Mesenteric fat pad (tissue), 1 donor: ENCODE results near the gene TMEM161A. TPM values are rescaled to one million over a fixed set of nuclear protein-coding genes. Genes with fewer than 3 reads are reported as not detected.
"Not testable (repeated sequence)": the region's sequence is repeated elsewhere in the genome, so short reads cannot be mapped to it uniquely, and the experiment has no call there.

Experiments
- DNase-seq: peaks from one replicate; pipeline ENCODE4 v3.0.0-alpha.2; 2020; ENCODE audit warnings: low spot score
- total RNA-seq: library from RNA; stranded (reverse); fragmentation: NEBNext Ultra II Directional; extraction: Animal tissue kit (Norgen Biotek cat#: 25700); gene quantifications from one replicate; pipeline ENCODE4 v1.2.1, GENCODE V29; 2021
- donor health status: DM: yes; HTN: yes; CAD: no.

TMEM161A gene
- total RNA-seq, 1 donor from 2014 or later, result 18.0 TPM

GRCh38 chr19:19155495-19156219, 17.4 kb upstream of the TMEM161A start:
- DNase-seq, result no peak

- no peak for DNase-seq
Observed at GRCh38 chr19:19154768-19155494, 16.7 kb upstream of the TMEM161A start.

DNA sequence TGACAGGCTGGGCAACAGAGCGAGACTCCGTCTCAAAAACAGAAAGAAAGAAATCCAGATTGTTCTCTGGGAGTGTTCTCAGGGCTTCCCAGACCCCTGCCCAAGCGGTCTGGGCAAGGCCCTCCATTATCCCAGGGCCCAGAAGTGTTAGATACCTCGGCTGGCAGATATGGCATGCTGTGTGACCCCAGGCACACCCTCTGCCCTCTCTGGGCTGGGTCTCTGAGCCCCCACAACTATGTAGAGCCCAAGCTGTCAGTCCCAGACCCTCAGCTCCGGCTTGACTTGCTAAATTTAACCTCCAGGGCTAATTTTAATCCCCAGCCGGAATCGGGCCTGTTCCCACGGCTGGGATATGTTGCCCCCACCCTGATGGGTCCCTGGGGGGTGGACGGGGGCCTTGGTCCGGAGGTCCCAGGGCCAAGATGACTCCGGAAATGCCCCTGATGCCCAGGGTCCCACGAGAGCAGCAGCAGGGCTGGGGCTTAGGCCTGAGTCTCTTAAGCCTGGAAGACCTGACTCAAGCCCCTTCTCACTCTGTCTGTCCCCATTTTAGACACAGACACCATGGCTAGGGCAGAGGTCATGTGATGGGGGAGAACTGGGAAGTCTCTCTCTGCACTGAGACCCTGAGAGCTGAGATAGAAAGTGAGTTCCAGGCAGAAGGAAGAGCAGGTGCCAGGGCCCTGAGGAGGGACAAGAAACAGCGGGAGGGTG, 14.5 kb upstream of the TMEM161A start:
- no peak for DNase-seq

DNA sequence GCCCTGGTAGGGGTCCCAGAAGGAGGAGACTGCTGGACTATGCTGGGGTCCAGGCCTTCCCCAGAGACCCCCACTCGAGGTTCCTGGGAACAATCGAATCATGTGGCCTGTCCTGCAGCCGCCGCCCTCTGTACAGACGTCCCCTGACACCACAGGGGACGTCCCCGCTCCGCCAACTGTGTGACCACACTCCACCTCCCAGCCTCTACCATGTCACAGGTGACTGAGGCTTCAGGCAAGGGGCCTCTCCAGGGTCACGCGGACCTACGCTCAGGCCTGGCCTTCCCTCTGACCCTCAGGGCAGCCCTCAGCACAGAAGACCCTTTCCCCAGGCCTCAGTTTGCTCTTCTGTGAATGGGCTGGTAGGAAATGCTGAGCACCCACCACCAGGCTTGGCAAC, 13.1 kb upstream of the TMEM161A start:
- no peak for DNase-seq

GRCh38 chr19:19149435-19149834, 11.2 kb upstream of the TMEM161A start:
- DNase-seq, result no peak

DNA sequence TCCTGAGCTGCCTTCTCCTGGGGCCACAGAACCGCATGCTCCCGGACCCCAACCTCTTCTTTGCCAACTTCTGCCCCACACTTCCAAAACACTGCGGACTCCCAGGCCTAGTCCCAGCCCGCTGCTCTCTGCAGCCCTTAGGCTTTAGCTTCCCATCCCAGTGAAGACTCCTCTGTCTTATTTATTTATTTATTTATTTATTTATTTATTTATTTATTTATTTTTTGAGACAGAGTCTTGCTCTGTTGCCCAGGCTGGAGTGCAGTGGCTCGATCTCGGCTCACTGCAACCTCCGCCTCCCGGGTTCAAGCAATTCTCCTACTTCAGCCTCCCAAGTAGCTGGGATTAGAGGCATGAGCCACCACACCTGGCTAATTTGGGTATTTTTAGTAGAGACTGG, 10.2 kb upstream of the TMEM161A start:
- DNase-seq, result not testable (repeated sequence)

DNA sequence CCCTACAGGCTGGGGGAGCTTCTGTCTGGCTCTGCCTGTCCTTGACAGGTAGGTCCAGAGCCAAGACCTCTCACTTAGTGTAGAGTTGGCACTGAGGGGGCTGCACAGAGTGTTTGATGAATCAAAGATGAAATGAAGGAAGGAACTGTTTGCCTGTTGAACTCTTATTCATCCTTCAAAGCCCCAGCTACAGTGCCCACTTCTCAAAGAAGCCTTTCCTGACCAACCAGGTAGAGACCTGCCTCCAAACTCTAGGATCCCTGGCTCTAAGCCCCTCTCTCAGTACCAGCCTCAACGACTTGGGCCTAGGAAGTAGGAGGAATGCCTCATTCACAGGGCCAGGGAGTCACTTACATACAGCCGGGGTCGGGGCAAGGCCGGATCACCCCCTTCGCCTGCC, 9.1 kb upstream of the TMEM161A start:
- no peak for DNase-seq

- no peak for DNase-seq
Observed at GRCh38 chr19:19146865-19147264, 8.6 kb upstream of the TMEM161A start.

DNA sequence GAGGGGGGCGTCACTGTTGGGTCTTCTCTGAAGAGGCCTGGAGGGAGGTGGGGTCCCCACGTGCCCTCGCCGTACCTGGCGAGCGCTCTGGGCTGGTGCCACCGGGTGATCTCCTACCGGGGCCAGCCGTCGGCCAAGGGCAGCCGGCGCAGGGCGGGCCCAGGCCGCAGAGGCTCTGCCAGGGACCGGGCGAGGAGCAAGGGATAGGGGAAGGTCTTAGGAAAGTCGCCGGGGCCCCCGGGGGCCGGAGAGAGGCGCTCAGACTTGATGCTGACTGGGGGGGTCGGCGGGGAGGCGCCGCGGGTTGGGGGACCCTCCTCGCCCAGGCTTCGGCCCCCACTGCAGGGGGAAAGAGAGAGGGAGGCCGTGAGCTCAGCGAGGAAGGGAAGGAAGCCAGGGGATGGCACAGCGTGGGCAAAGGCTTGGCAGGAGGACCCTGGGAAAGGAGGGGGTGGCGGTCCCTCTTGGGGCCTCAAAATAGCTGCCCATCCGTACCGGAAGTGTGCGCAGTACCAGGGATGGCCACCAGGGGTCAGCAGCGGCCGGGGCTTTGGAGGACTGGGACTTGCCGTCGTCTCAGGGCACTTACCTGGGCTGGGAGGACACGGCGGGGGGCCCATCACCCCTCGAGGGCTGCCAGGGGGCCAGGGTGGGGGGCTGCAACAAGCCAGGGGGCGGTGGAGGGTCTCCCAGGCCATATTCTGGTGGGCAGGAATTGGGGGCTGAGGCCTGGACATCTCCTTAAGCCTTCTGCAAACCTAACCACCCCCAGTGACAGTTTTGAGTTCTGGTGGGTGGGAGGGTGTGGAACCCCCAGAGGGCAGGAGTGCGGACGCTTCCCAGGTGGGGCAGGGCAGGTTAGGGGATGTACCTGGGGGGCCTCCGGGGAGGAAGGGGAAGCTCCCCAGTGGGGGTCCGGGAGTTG, 7.7 kb upstream of the TMEM161A start:
- peak; percentile 92 for DNase-seq

- no peak for DNase-seq
Observed at GRCh38 chr19:19145281-19145680, 7.0 kb upstream of the TMEM161A start.

DNA sequence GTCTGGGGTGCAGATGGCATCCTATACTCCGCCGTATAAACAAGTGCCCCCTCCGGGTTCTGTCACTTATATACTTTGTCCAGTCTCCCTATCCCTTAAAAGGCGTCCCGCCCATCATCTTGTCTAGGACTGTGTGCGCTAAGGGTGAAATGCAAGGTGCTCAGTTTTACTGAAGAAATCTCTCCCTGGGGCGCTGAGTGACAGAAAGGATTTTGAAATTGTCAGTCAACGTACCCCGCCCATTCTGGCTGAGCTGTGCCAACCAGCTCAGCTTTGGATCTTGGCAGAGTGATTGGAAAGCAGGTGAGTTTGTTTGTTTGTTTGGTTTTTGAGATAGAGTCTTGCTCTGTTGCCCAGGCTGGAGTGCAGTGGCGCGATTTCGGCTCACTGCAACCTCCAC, 4.1 kb upstream of the TMEM161A start:
- DNase-seq, result no peak

DNA sequence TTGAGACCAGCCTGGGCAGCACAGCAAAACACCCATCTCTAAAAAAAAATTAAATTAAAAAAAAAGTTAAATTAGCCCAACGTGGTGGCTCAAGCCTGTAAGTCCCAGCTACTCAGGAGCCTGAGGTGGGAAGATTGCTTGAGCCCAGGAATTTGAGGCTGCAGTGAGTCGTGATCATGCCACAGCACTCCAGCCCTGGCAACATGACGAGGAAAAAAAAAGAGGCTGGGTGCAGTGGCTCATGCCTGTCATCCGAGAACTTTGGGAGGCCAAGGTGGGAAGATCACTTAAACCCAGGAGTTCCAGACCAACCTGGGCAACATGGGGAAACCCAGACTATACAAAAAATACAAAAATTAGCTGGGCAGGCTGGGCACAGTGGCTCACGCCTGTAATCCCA, 2.2 kb upstream of the TMEM161A start:
- no peak for DNase-seq

DNA sequence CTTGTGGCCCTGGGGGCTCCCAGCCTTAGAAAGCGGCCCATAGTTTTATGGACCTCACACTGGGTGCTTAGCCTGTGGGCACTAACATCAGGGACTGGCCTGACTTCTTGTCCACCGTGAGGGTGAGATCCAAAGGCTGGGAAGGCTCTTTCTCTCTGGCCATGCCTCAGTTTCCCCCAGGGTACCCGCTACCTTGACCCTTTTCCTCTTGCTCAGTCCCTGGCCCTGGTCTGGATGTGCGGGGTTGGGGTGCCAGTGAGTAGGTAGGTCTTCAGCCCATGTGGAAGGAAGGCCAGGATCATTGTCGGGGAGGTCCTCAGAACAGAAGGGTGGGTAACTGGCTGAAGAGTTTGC, 1.6 kb upstream of the TMEM161A start:
- no peak for DNase-seq

GRCh38 chr19:19137556-19138108, 646 bp downstream of the TMEM161A start:
- DNase-seq, result no peak

- DNase-seq, result not testable (repeated sequence)
Observed at GRCh38 chr19:19135713-19136112, 2.6 kb downstream of the TMEM161A start.

DNA sequence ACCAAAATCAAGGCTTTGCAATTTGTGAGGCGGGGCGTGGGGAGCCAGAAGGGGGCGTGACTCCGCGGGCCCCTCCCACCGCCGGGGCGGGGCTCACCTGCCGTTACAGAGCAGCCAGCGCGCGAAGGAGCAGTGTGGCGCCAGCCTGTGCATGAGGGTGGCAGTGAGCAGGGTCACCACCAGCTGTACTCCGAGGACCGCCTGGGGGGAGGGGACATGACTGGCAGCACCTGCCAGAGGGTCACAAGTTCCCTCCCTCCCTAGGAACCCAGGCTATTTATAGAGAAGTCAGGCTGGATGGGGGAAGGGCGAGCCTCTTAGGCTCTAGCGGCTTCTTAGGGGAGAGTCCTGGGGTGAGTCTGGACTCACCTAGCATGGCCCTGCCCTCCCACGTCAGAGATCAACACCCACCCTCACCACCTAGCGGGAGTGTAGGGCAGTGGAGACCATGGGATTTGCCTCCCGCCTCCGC, 3.6 kb downstream of the TMEM161A start:
- DNase-seq, result no peak

DNA sequence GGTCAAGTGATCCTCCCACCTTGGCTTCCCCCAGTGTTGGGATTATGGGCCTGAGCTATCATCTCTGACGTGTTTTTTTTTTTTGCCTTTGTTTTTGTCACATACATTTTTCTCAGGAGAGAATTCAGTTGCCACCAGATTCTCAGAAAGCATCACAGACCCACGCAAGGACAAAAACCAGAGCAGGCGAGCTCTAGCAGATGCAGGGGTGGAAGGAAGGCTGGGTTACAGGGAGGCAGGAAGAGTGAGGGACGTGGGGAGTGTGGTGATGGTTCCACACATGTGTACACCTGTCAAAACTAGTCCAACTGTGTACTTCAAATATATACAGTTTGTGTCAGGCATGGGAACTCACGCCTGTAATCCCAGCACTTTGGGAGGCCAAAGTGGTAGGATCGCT, 4.3 kb downstream of the TMEM161A start:
- DNase-seq, result no peak

- no peak for DNase-seq
Observed at GRCh38 chr19:19132912-19133311, 5.4 kb downstream of the TMEM161A start.

DNA sequence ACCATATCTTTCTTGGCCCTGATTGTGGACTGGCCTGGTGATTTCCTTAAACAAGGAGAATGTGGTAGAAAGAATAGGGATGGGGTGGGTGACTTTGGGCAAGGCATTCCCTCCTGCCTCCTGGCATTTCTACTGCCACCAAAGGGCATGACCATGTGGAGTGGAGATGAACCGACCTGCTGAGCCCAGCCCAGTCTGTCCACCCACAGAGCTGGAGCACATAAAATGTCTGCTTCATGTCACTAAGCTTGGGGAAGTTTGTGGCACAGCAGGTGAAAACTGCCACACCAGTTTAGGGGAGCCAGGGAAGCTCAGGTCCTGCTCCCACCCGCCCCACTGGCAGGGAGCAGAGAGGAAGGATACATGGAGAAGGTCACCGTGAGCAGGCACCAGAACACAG, 6.3 kb downstream of the TMEM161A start:
- DNase-seq, result no peak

GRCh38 chr19:19126102-19126501, 12.2 kb downstream of the TMEM161A start:
- no peak for DNase-seq

- DNase-seq, result no peak
Observed at GRCh38 chr19:19123386-19123785, 14.9 kb downstream of the TMEM161A start.
